ENCODE data around the gene SNCB. TPM values are rescaled to one million over a fixed set of nuclear protein-coding genes. Genes with fewer than 3 reads are reported as not detected.
A peak's percentile ranks its signal among the peaks of the same experiment; 100 is the strongest.

The SNCB gene
- total and polyA plus RNA-seq, 11 donors: 0.23 TPM; not detected in 10

DNA sequence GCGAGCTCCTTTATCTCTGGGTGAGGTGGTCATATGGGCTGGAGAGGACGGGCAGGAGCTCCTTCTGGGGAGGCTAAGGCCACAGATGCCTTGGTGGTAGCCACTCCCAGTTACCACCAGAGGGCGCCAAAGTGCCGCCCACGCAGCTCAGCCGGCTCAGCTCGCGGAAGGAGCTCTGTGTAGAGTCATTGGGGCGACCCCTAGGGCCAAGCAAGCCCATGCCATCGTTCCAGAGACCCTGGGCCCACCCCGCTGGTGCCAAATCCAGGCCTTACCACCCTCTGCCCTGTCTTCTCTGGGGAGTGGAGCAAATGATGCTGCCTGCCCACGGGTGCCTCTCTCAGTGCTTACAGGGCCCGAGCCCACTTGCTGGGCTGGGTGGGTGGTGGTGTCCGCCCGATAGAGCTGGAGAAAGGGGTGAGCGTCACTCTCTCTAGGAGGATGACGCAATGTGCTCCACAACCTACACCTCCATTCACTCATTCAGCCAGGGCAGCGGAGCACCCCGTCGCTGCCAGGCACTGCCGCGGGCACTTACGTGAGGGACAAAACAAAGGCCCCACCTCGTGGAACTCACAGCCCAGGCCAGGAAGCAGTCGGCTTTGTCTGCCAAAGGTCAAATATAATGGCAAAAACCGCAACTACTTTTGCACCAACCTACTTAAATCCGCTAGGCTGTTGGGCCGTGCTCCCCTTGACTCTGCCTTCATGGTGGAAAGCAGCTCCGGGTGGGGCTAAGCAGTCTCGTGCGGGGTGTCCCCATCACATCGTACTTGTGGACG, 30.7 kb upstream of the SNCB start:
- intact Hi-C loops (cut with DNase I): loop anchor here in 9 of 10 donors (2.0 to 10.0 kb wide), 7 partner anchors 154 to 452 kb away; partner anchors contain the start of gene UNC5A (in 1 of the 9)
- Histone ChIP-seq H3K4me3 (no peak overlapping the region), H3K36me3 (peaks cover 0 to 19% (median 6%) of the 10 kb centered on the region in 9 donors), H3K9me3 (no peaks in the 10 kb centered on the region), H3K27ac (no peak overlapping the region), H3K4me1 (peaks cover 0 to 31% (median 12%) of the 10 kb centered on the region in 12 donors), H3K27me3 (peaks cover 0 to 40% (median 14%) of the 10 kb centered on the region in 9 donors)
- ATAC-seq (peak; percentile 68 to 81 (median 77)), DNase-seq (peak; percentile 71 to 87 (median 76))
- TF ChIP-seq POLR2A (IDR thresholded peaks at IDR 0.05): no peak
- TF ChIP-seq, protein P1, sequence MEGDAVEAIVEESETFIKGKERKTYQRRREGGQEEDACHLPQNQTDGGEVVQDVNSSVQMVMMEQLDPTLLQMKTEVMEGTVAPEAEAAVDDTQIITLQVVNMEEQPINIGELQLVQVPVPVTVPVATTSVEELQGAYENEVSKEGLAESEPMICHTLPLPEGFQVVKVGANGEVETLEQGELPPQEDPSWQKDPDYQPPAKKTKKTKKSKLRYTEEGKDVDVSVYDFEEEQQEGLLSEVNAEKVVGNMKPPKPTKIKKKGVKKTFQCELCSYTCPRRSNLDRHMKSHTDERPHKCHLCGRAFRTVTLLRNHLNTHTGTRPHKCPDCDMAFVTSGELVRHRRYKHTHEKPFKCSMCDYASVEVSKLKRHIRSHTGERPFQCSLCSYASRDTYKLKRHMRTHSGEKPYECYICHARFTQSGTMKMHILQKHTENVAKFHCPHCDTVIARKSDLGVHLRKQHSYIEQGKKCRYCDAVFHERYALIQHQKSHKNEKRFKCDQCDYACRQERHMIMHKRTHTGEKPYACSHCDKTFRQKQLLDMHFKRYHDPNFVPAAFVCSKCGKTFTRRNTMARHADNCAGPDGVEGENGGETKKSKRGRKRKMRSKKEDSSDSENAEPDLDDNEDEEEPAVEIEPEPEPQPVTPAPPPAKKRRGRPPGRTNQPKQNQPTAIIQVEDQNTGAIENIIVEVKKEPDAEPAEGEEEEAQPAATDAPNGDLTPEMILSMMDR (IDR thresholded peaks at IDR 0.05): peak; percentile 85 to 100 (median 97)
- WGBS, 4 donors: 52 to 74% (median 63%) methylated on average over 21 to 33 of the region's 33 CpGs

DNA sequence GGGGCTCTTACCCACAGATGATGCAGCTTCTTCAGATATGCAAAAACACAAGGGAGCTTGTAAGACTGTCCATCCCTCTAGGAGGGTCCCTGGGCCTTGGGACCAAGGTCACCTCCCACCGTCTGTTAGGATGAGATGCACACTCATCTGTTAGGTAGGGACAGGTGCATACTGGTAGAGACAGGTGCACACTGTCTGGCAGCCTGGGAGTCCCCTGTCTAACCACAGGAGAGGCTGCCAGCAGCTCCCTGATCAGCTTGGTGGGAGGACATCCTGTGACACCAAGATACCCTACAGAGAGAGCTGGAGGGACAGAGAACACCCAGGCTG, 30.2 kb upstream of the SNCB start:
- Histone ChIP-seq H3K36me3 (peaks cover 0 to 19% (median 6%) of the 10 kb centered on the region in 9 donors), H3K4me1 (peaks cover 0 to 31% (median 12%) of the 10 kb centered on the region in 12 donors), H3K4me3 (no peak overlapping the region), H3K9me3 (no peaks in the 10 kb centered on the region), H3K27ac (no peak overlapping the region), H3K27me3 (peaks cover 0 to 35% (median 12%) of the 10 kb centered on the region in 9 donors)
- no peak for DNase-seq
- ATAC-seq: no peak
- WGBS, 4 donors: 20 to 30% (median 23%) methylated on average over 1 of the region's 1 CpG
- no peak for TF ChIP-seq POLR2A (IDR thresholded peaks at IDR 0.05)
- TF ChIP-seq, protein P1 (IDR thresholded peaks at IDR 0.05): no peak
- intact Hi-C loops (cut with DNase I): loop anchor here in 9 of 10 donors (2.0 to 10.0 kb wide), 7 partner anchors 154 to 452 kb away; partner anchors contain the start of gene UNC5A (in 1 of the 9)

DNA sequence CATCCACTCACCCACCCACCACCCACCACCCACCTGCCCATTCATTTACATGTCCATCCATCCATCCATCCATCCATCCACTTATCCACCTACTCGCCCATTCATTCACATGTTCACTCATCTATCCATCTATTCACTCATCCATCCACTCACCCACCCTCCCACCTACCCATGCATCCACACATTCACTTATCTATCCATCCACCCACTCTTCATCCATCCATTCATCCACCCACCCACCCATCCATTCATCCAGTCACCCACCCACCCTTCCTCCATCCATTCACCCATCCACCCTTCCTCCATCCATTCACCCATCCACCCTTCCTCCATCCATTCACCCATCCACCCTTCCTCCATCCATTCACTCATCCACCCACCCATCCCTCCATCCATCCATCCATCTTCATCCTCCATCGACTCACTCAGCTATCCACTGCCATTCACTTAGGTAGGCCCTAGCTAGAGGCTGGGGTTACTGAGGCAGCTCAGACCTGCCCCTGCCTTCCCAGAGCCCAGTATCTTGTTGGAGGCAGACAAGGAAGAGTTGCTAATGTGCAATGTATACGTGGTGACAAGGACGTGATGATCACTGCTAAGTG, 29.6 kb upstream of the SNCB start:
- no peaks in the 10 kb centered on the region for H3K9me3 ChIP-seq
- peaks cover 0 to 30% (median 9%) of the 10 kb centered on the region in 9 donors for H3K27me3 ChIP-seq
- peaks cover 0 to 22% (median 7%) of the 10 kb centered on the region in 9 donors for H3K36me3 ChIP-seq
- H3K4me3 ChIP-seq: no peak overlapping the region
- intact Hi-C loops (cut with DNase I): loop anchor here (2.0 to 10.0 kb wide), 10 partner anchors 155 to 453 kb away; partner anchors contain the start of genes CLTB (in 1 of the 10) and UNC5A (in 1 of the 10)
- DNase-seq (no peak), ATAC-seq (no peak)
- peaks cover 0 to 31% (median 12%) of the 10 kb centered on the region in 12 donors for H3K4me1 ChIP-seq
- 74 to 80% (median 76%) methylated on average over 4 of the region's 4 CpGs for WGBS, 4 donors
- TF ChIP-seq, protein P1 (IDR thresholded peaks at IDR 0.05): no peak
- no peak for TF ChIP-seq POLR2A (IDR thresholded peaks at IDR 0.05)
- H3K27ac ChIP-seq: no peak overlapping the region

GRCh38 chr5:176659512-176659839, 29.1 kb upstream of the SNCB start:
- DNase-seq (peak in 1 of 5 donors; percentile 19), ATAC-seq (no peak)
- intact Hi-C loops (cut with DNase I): loop anchor here in 8 of 10 donors (2.0 to 10.0 kb wide), 7 partner anchors 159 to 453 kb away; partner anchors contain the start of gene CLTB (in 1 of the 8)
- Histone ChIP-seq H3K36me3 (peaks cover 0 to 27% (median 10%) of the 10 kb centered on the region in 9 donors), H3K27me3 (peaks cover 0 to 25% (median 4%) of the 10 kb centered on the region in 9 donors), H3K9me3 (no peaks in the 10 kb centered on the region), H3K4me1 (peaks cover 0 to 31% (median 12%) of the 10 kb centered on the region in 12 donors), H3K4me3 (no peak overlapping the region), H3K27ac (peak overlapping the region in 1 of 12 donors; percentile 76)
- WGBS, 4 donors: 72 to 82% (median 78%) methylated on average over 7 of the region's 7 CpGs
- TF ChIP-seq, protein P1 (IDR thresholded peaks at IDR 0.05): no peak
- TF ChIP-seq POLR2A (IDR thresholded peaks at IDR 0.05): no peak
